NCI-H1417 treated with DMSO at 0.1 percent for 48 hours (cell line): ENCODE measurements around the gene SNX3.
"Not testable (repeated sequence)": the region's sequence is repeated elsewhere in the genome, so short reads cannot be mapped to it uniquely, and the experiment has no call there.

ENCODE experiments used
- DNase-seq: peaks from one replicate; lab custom pipeline; 2025; lab: John Stamatoyannopoulos, UW

SNX3 gene

GRCh38 chr6:108260126-108260808 lies 573 bp downstream of the SNX3 start:
- no peak for DNase-seq

- DNase-seq = no peak
Measured at GRCh38 chr6:108254433-108255410, 6.1 kb downstream of the SNX3 start.

DNA sequence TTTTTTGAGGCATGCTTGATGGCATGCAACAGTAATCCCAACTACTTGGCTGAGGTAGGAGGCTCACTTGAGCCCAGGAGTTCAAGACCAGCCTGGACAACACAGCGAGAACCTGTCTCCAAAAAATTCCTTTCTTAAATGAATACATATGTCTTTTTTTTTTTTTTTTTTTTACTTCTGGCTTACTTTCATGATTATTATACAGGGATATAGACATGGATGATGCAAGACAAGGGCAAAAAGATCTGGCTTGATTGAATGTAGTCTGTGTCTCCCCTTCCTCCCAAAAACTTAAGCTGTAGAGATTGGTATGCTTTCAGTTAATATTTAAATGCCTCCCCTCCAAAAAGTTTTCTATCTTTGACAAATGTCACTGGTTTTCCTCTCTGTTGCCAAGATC lies 7.6 kb downstream of the SNX3 start:
- DNase-seq = no peak

DNA sequence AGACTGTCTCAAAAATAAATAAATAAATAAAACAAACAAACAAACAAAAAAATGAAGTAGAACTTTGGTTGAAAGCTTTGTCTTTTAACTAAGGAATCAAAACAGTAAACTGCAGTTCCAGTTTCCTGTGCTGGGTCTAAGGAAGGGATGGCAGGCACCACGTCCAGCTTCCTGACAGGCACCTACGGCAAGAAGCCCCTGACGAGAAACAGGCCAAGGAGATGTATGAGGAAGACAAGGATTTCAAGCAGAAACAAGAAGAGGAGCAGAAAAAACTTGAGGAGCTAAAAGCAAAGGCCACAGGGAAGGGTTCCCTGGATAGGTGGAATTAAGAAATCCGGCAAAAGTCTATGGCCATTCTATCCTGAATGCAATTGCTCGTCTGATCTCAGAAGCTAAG lies 8.8 kb downstream of the SNX3 start:
- no peak for DNase-seq

- no peak for DNase-seq
Measured at GRCh38 chr6:108251252-108251651, 9.6 kb downstream of the SNX3 start.

DNA sequence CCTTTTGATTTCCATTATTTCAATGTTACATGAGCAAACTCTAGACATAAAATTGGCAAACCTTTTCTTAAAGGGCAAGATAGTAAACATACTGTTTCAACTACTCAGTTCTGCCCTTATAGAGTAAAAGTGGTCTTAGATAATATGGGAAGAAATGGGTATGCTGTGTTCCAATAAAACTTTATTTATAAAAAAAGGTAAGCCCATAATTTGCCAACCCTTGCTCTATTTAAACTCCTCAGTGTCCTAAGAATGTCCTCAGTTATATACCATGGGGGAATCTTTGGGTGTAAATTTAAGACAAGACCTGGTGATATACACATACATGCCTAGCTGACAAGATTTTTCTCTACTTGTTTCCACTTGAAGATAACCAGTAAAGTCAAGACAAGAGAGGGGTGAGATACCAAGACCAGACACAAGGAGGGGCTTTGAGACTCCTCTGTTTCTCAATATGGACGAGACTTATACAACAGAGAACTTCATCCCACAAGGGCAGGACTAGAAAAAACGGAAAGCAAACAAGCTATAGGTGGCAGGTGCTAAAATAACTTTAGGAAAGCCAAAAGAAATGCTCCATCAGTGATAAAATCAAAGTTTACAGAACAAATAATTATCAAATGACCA lies 10.5 kb downstream of the SNX3 start:
- DNase-seq = no peak

DNA sequence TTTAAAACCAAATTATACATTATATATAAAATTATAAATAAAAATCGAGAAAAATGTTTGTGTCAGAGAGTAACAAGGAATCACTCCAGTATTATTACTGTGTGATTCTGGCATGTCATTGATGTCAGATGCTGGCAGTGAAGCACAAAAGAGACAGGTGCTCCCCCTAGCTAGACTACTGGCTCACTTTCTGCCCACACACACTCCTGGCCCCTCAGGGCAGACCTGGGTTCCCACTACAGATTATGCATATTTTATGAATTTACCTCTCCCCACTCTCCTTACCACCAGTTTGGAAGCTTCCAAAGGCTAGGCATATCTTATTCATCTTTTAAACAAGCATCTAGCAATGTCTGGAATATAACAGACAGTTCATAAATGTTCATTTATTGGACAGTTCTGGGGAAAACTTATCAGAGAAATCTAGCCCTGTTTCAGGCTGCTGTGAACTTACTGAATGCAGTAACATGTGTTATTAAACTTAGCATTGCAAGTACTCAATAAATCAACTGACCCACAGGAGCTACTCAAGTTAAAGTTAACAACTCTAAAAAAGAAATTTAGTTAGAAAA lies 12.8 kb downstream of the SNX3 start:
- no peak for DNase-seq

- not testable (repeated sequence) for DNase-seq
Measured at GRCh38 chr6:108245095-108245494, 15.7 kb downstream of the SNX3 start.

- DNase-seq = no peak
Measured at GRCh38 chr6:108243836-108244235, 17.0 kb downstream of the SNX3 start.

DNA sequence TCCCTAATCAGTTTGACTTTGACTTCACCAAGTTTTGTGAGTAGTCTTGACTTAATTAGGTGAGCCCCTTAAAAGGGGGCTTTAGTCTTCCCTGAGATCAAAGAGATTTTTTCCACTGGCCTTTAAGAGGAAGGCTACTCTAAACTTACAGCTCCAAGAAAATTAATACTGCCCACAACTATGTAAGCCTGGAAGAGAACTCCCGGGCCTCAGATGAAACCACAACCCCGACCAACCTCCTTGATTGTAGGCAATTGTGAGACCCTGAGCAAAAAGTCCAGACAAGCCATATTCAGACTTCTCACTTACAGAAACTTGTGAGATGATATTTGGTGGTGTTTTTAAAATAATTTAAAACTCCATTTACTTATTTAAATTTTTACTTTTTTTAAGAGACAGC lies 18.1 kb downstream of the SNX3 start:
- DNase-seq = no peak

DNA sequence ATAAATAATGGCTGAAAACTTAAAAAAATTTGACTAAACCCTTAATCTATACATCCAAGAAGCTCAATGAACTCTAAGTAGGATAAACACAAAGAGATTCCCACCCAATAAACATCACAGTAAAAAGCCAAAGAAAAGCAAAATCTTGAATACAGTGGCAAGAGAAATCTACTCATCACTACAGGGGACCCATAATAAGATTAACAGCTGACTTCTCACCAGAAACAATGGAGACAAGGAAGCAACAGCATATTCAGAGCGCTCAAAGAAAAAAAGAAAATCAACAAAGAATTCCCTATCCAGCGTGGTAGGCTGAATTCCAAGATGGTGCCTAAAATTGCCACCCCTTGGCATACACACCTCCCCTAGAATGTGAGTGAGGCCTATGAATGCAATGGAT lies 18.6 kb downstream of the SNX3 start:
- DNase-seq = no peak

DNA sequence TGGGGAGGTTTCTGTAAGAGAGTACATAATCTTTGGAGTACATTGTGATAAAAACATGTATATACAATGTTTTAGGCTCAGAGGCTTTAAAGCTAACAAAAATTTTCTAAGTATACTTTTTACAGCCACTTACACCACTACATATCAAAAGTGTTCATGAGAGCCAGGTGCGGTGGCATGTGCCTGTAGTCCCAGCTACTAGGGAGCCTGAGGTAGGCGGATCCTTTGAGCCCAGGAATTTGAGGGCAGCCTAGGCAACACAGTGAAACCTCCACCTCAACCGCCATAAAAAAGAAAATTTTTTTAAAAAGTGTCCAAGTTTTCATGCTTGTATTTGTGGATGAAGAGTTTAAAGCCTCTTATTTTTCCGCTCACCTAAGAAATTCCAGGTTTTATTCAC lies 22.5 kb downstream of the SNX3 start:
- no peak for DNase-seq

DNA sequence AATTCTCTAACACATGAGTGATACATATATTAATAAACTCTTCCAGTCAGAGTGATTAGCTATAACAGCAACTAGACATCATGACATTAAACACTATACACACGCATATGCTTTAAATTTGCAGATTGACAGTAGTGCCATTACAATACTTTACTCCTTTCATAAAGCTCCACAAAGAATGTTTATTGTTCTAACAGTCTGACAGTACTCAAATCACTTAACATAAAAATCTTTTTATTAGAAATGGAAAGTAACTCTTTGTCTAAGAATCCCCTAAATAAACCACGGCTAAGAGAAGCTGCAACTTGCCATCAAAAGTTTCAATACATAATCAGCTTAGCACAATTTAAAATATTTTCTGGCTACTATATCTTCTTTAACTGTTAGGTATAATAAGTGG lies 24.0 kb downstream of the SNX3 start:
- DNase-seq = no peak

GRCh38 chr6:108235127-108235526 lies 25.7 kb downstream of the SNX3 start:
- no peak for DNase-seq

GRCh38 chr6:108228416-108228815 lies 32.4 kb downstream of the SNX3 start:
- no peak for DNase-seq

DNA sequence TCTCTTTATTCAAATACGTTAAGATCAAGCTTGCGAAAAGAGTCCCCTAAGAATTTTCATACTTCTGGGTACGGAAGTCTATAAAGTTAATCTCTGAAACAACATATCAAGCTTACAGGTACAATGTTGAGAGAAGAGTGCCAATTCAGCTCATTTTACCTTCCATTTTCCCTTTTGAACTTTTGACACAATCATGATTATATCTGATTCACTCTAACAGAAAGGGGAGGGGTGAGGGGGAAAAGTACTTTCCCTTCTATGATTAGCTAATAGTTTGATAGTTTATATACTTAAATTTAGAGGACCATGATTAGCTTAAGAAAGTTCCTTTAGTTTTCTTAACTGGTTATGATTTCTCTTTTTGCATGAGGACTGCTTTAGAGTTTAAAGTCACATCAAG lies 33.5 kb downstream of the SNX3 start:
- no peak for DNase-seq

DNA sequence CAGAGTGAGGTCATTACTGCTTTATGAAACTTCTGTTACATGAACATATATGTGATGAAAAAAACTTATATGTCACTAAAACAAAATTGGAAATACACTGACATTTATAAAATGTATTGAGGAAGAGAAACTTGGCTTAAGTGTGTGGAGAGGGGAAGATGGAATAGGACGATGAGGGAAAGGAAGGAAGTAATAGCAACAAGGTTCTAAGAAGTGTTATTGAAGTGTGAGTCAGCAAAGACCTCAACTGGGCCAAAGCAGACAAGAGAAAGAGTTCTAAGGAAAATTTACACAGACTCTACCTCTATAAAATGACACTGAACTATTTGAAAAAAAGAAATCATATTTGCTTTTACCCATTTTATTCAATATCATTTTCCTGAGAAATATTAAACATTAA lies 38.3 kb downstream of the SNX3 start:
- DNase-seq = no peak

- no peak for DNase-seq
Measured at GRCh38 chr6:108222064-108222463, 38.8 kb downstream of the SNX3 start.

GRCh38 chr6:108211671-108212070 lies 49.2 kb downstream of the SNX3 start:
- no peak for DNase-seq

DNA sequence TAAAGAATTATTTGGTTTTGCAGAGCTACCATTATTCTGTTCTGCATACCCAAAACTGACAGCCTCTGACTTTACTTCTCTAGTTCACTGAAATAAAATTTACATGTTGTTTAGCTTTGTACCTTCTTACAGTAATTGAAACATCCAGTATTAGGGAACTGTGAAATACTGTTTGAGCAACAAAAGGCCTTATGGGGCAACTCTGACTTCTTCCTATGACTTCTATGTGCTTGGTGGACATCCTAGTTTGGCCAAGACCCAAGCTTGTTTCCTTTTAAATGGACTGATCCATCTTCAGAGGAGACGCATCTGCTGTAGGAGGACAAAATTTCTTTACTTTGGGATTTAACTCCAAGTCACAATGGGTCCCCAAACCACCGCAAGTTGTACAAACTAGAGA lies 50.3 kb downstream of the SNX3 start:
- no peak for DNase-seq

- no peak for DNase-seq
Measured at GRCh38 chr6:108209738-108210137, 51.1 kb downstream of the SNX3 start.

DNA sequence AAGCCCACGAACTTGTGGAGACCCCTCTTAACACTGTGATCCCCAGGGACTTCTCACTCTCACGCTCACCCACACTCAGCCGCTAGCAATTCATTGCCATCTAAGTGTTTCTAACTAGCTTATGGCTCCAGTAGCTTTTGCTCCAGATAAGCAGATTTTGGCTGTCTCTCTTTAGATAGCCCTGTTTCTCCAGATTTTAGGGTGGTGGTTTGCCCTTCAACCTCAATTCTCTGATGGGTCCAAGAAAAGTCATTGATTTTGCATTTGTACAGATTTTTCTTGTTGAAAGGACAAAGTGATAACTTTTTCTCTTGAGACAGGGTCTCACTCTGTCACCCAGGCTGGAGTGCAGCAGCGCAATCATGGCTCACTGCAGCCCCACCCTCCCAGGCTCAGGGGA lies 53.8 kb downstream of the SNX3 start:
- DNase-seq = no peak
